ENCODE results near the gene EEF2KMT.

Gene EEF2KMT

GRCh38 chr16:5062051-5062450 lies 35.5 kb downstream of the EEF2KMT start:
- ATAC-seq (ENCODE audit: insufficient read depth, low read depth), result no peak
- Histone ChIP-seq H3K27me3 (ENCODE audit: insufficient read depth, low read length, poor library complexity) (peaks cover 8% of the 10 kb centered on the region), H3K4me2 (ENCODE audit: insufficient read depth, low read length) (no peak overlapping the region)

GRCh38 chr16:5060073-5060641 lies 37.4 kb downstream of the EEF2KMT start:
- H3K4me1 ChIP-seq (ENCODE audit: insufficient read depth, low read length), result no peaks in the 10 kb centered on the region
- no peak for TF ChIP-seq CTCF (IDR thresholded peaks at IDR 0.05; ENCODE audit: borderline replicate concordance, extremely low read depth, low read length, poor library complexity, severe bottlenecking)
- TF ChIP-seq EZH2 (IDR thresholded peaks at IDR 0.05; ENCODE audit: borderline replicate concordance, low read depth, low read length, severe bottlenecking), result no peak
- no peak overlapping the region for H3K27ac ChIP-seq (ENCODE audit: low read length)
- no peaks in the 10 kb centered on the region for H3K9me3 ChIP-seq (ENCODE audit: insufficient read depth, low read length, severe bottlenecking)
- H3K9ac ChIP-seq (ENCODE audit: low read depth, low read length), result no peak overlapping the region
- DNase-seq (no peak), ATAC-seq (ENCODE audit: insufficient read depth, low read depth) (no peak)
- no peak overlapping the region for H2AFZ ChIP-seq (ENCODE audit: low read depth, low read length)
- H3K36me3 ChIP-seq (ENCODE audit: insufficient read depth, low read length), result no peaks in the 10 kb centered on the region
- H3K4me2 ChIP-seq (ENCODE audit: insufficient read depth, low read length), result no peak overlapping the region
- no peak overlapping the region for H3K4me3 ChIP-seq (ENCODE audit: low read depth in 1 of 2, low read length in 2 of 2)
- peaks cover 8% of the 10 kb centered on the region for H3K27me3 ChIP-seq (ENCODE audit: insufficient read depth, low read length, poor library complexity)
- no peaks in the 10 kb centered on the region for H3K79me2 ChIP-seq (ENCODE audit: insufficient read depth, low read length)
- H4K20me1 ChIP-seq (ENCODE audit: insufficient read depth, low read length), result no peaks in the 10 kb centered on the region

More at GRCh38 chr16:5062051-5062450, 35.5 kb downstream of the EEF2KMT start:
- H3K9ac ChIP-seq (ENCODE audit: low read depth, low read length), result no peak overlapping the region
- H3K79me2 ChIP-seq (ENCODE audit: insufficient read depth, low read length), result no peaks in the 10 kb centered on the region
- TF ChIP-seq CTCF (IDR thresholded peaks at IDR 0.05; ENCODE audit: borderline replicate concordance, extremely low read depth, low read length, poor library complexity, severe bottlenecking), result no peak
- TF ChIP-seq EZH2 (IDR thresholded peaks at IDR 0.05; ENCODE audit: borderline replicate concordance, low read depth, low read length, severe bottlenecking), result no peak
- H3K36me3 ChIP-seq (ENCODE audit: insufficient read depth, low read length), result no peaks in the 10 kb centered on the region
- H3K27ac ChIP-seq (ENCODE audit: low read length), result no peak overlapping the region
- H4K20me1 ChIP-seq (ENCODE audit: insufficient read depth, low read length), result no peaks in the 10 kb centered on the region
- H2AFZ ChIP-seq (ENCODE audit: low read depth, low read length), result no peak overlapping the region
- no peaks in the 10 kb centered on the region for H3K4me1 ChIP-seq (ENCODE audit: insufficient read depth, low read length)
- no peaks in the 10 kb centered on the region for H3K9me3 ChIP-seq (ENCODE audit: insufficient read depth, low read length, severe bottlenecking)
- H3K4me3 ChIP-seq (ENCODE audit: low read depth in 1 of 2, low read length in 2 of 2), result no peak overlapping the region
- DNase-seq, result no peak

- Histone ChIP-seq H3K27me3 (ENCODE audit: insufficient read depth, low read length, poor library complexity) (peaks cover 3% of the 10 kb centered on the region), H3K4me3 (ENCODE audit: low read depth in 1 of 2, low read length in 2 of 2) (no peak overlapping the region), H4K20me1 (ENCODE audit: insufficient read depth, low read length) (no peaks in the 10 kb centered on the region), H3K27ac (ENCODE audit: low read length) (no peak overlapping the region), H3K4me1 (ENCODE audit: insufficient read depth, low read length) (no peaks in the 10 kb centered on the region), H3K79me2 (ENCODE audit: insufficient read depth, low read length) (no peaks in the 10 kb centered on the region), H2AFZ (ENCODE audit: low read depth, low read length) (no peak overlapping the region), H3K36me3 (ENCODE audit: insufficient read depth, low read length) (no peaks in the 10 kb centered on the region), H3K4me2 (ENCODE audit: insufficient read depth, low read length) (no peak overlapping the region), H3K9me3 (ENCODE audit: insufficient read depth, low read length, severe bottlenecking) (no peaks in the 10 kb centered on the region), H3K9ac (ENCODE audit: low read depth, low read length) (no peak overlapping the region)
- ATAC-seq (ENCODE audit: insufficient read depth, low read depth), result no peak
- TF ChIP-seq EZH2 (IDR thresholded peaks at IDR 0.05; ENCODE audit: borderline replicate concordance, low read depth, low read length, severe bottlenecking), result no peak
- no peak for TF ChIP-seq CTCF (IDR thresholded peaks at IDR 0.05; ENCODE audit: borderline replicate concordance, extremely low read depth, low read length, poor library complexity, severe bottlenecking)
- no peak for DNase-seq
Measured at GRCh38 chr16:5059386-5060072, 38.1 kb downstream of the EEF2KMT start.
